Measurements from ENCODE around the gene SDCCAG8. TPM values are rescaled to one million over a fixed set of nuclear protein-coding genes. Genes with fewer than 3 reads are reported as not detected.

SDCCAG8 gene
- total RNA-seq, 2 donors from 2014 or later = 23.2 to 91.0 TPM

GRCh38 chr1:243260221-243260880 is 4.5 kb downstream of the SDCCAG8 start:
- Histone ChIP-seq H3K9me3 (no peaks in the 10 kb centered on the region), H3K4me3 (no peak overlapping the region), H3K27ac (no peak overlapping the region), H3K36me3 (no peaks in the 10 kb centered on the region), H3K27me3 (replicated peaks; ENCODE audit: insufficient read depth) (no peaks in the 10 kb centered on the region), H3K4me1 (ENCODE audit: control insufficient read depth in 1 of 2, low read depth in 2 of 2) (peaks cover 22 to 25% of the 10 kb centered on the region in 2 donors)
- ATAC-seq (ENCODE audit: insufficient number of reproducible peaks, low FRiP score, low read depth) = no peak
- TF ChIP-seq CTCF (IDR thresholded peaks at IDR 0.05) = no peak
- no peak for DNase-seq (ENCODE audit: low spot score)

- no peak overlapping the region for H3K27ac ChIP-seq
- DNase-seq (ENCODE audit: low spot score) = no peak
These were observed 5.5 kb downstream of the SDCCAG8 start for GRCh38 chr1:243261390-243261789.

GRCh38 chr1:243264717-243265116 is 8.9 kb downstream of the SDCCAG8 start:
- H3K4me3 ChIP-seq = no peak overlapping the region
- no peak for TF ChIP-seq CTCF (IDR thresholded peaks at IDR 0.05)
- no peak for ATAC-seq (ENCODE audit: insufficient number of reproducible peaks, low FRiP score, low read depth)
- no peak for DNase-seq (ENCODE audit: low spot score)
- H3K27ac ChIP-seq = no peak overlapping the region
- no peaks in the 10 kb centered on the region for H3K27me3 ChIP-seq (replicated peaks; ENCODE audit: insufficient read depth)
- H3K36me3 ChIP-seq = no peaks in the 10 kb centered on the region
- H3K4me1 ChIP-seq (ENCODE audit: control insufficient read depth in 1 of 2, low read depth in 2 of 2) = peaks cover 22 to 45% of the 10 kb centered on the region in 2 donors
- no peaks in the 10 kb centered on the region for H3K9me3 ChIP-seq

More at GRCh38 chr1:243261390-243261789, 5.5 kb downstream of the SDCCAG8 start:
- no peak for TF ChIP-seq CTCF (IDR thresholded peaks at IDR 0.05)
- Histone ChIP-seq H3K36me3 (no peaks in the 10 kb centered on the region), H3K27me3 (replicated peaks; ENCODE audit: insufficient read depth) (no peaks in the 10 kb centered on the region), H3K9me3 (no peaks in the 10 kb centered on the region), H3K4me3 (no peak overlapping the region), H3K4me1 (ENCODE audit: control insufficient read depth in 1 of 2, low read depth in 2 of 2) (peaks cover 26 to 28% of the 10 kb centered on the region in 2 donors)
- no peak for ATAC-seq (ENCODE audit: insufficient number of reproducible peaks, low FRiP score, low read depth)

GRCh38 chr1:243266231-243266630 is 10.4 kb downstream of the SDCCAG8 start:
- no peak overlapping the region for H3K27ac ChIP-seq

GRCh38 chr1:243267471-243267880 is 11.6 kb downstream of the SDCCAG8 start:
- Histone ChIP-seq H3K4me3 (no peak overlapping the region), H3K9me3 (no peaks in the 10 kb centered on the region), H3K4me1 (ENCODE audit: control insufficient read depth in 1 of 2, low read depth in 2 of 2) (peaks cover 15 to 43% of the 10 kb centered on the region in 2 donors), H3K36me3 (no peaks in the 10 kb centered on the region), H3K27me3 (replicated peaks; ENCODE audit: insufficient read depth) (no peaks in the 10 kb centered on the region), H3K27ac (peak overlapping the region; percentile 9 to 49)
- ATAC-seq (ENCODE audit: insufficient number of reproducible peaks, low FRiP score, low read depth) = peak; percentile 37
- TF ChIP-seq CTCF (IDR thresholded peaks at IDR 0.05) = no peak
- DNase-seq (ENCODE audit: low spot score) = no peak

More at GRCh38 chr1:243266231-243266630, 10.4 kb downstream of the SDCCAG8 start:
- Histone ChIP-seq H3K9me3 (no peaks in the 10 kb centered on the region), H3K4me3 (no peak overlapping the region), H3K36me3 (no peaks in the 10 kb centered on the region), H3K27me3 (replicated peaks; ENCODE audit: insufficient read depth) (no peaks in the 10 kb centered on the region), H3K4me1 (ENCODE audit: control insufficient read depth in 1 of 2, low read depth in 2 of 2) (peaks cover 15 to 47% of the 10 kb centered on the region in 2 donors)
- DNase-seq (ENCODE audit: low spot score) = no peak
- no peak for ATAC-seq (ENCODE audit: insufficient number of reproducible peaks, low FRiP score, low read depth)
- no peak for TF ChIP-seq CTCF (IDR thresholded peaks at IDR 0.05)

All from thoracic aorta (tissue), 2 donors.